MM.1S (cell line): Measurements from ENCODE around the gene KCNIP1.

ENCODE experiments used
- DNase-seq: peaks from one replicate; pipeline ENCODE4 v3.0.0-alpha.2; 2015
- H2AFZ ChIP-seq: fragments of 300-600 bp; sonication (generic); 2 replicates; pipeline ENCODE4 v1.6.0; 2016; ENCODE audit warnings: antibody characterized with exemption, low read length
- H3F3A ChIP-seq: fragments of 300-600 bp; sonication (generic); 2 replicates; pipeline ENCODE4 v1.6.1; 2016; ENCODE audit warnings: mild to moderate bottlenecking, antibody characterized with exemption, low read length, moderate library complexity, mixed read lengths; ENCODE audit not compliant: insufficient read depth
- H3K27ac ChIP-seq: fragments of 300-600 bp; sonication (generic); 2 replicates; pipeline ENCODE4 v1.5.1; 2016; ENCODE audit warnings: mild to moderate bottlenecking, low read length
- H3K27me3 ChIP-seq: fragments of 300-600 bp; sonication (generic); replicated peaks from 2 replicates; pipeline ENCODE4 v1.6.0; 2016; ENCODE audit warnings: low read length; ENCODE audit not compliant: insufficient read depth
- H3K36me3 ChIP-seq: fragments of 300-600 bp; sonication (generic); replicated peaks from 2 replicates; pipeline ENCODE4 v1.6.1; 2016; ENCODE audit warnings: mild to moderate bottlenecking, low read length, mixed read lengths; ENCODE audit not compliant: insufficient read depth
- H3K4me1 ChIP-seq: fragments of 300-600 bp; sonication (generic); 2 replicates; pipeline ENCODE4 v1.6.1; 2016; ENCODE audit warnings: low read length, mixed read lengths
- H3K4me2 ChIP-seq: fragments of 300-600 bp; sonication (generic); 2 replicates; pipeline ENCODE4 v1.6.0; 2016; ENCODE audit warnings: low read depth, low read length
- H3K4me3 ChIP-seq: fragments of 300-600 bp; sonication (generic); 2 replicates; pipeline ENCODE4 v1.5.1; 2016; ENCODE audit warnings: low read length, mixed read lengths
- H3K79me2 ChIP-seq: fragments of 300-600 bp; sonication (generic); 2 replicates; pipeline ENCODE4 v1.6.1; 2016; ENCODE audit warnings: mixed run types, low read length, mixed read lengths
- H3K9ac ChIP-seq: fragments of 300-600 bp; sonication (generic); 2 replicates; pipeline ENCODE4 v1.6.1; 2016; ENCODE audit warnings: low read length, mixed read lengths
- H3K9me2 ChIP-seq: fragments of 300-600 bp; sonication (generic); replicated peaks from 2 replicates; pipeline ENCODE4 v1.6.1; 2016; ENCODE audit warnings: mild to moderate bottlenecking, low read length, mixed read lengths; ENCODE audit not compliant: insufficient read depth
- H3K9me3 ChIP-seq: fragments of 300-600 bp; sonication (generic); replicated peaks from 2 replicates; pipeline ENCODE4 v1.6.1; 2016; ENCODE audit warnings: mild to moderate bottlenecking, low read length, mixed read lengths; ENCODE audit not compliant: insufficient read depth
- H4K20me1 ChIP-seq: fragments of 300-600 bp; sonication (generic); 2 replicates; pipeline ENCODE4 v1.6.1; 2016; ENCODE audit warnings: mild to moderate bottlenecking, low read length, moderate library complexity, mixed read lengths; ENCODE audit not compliant: insufficient read depth
- EZH2 ChIP-seq: fragments of 300-600 bp; sonication (generic); optimal IDR thresholded peaks from 2 replicates; pipeline ENCODE3; 2017; ENCODE audit warnings: low read depth, mild to moderate bottlenecking, antibody characterized with exemption, low read length, mixed read lengths
- EZH2phosphoT487 ChIP-seq: fragments of 300-600 bp; sonication (generic); IDR thresholded peaks from 2 replicates; pipeline ENCODE4 v1.6.1; 2018; ENCODE audit warnings: antibody characterized with exemption, low read length
- TF ChIP-seq, protein P1 (sequence below): fragments of 300-600 bp; sonication (generic); IDR thresholded peaks from 2 replicates; pipeline ENCODE4 v1.5.1; 2016; ENCODE audit warnings: antibody characterized with exemption, low read length, mixed read lengths

KCNIP1 gene

DNA sequence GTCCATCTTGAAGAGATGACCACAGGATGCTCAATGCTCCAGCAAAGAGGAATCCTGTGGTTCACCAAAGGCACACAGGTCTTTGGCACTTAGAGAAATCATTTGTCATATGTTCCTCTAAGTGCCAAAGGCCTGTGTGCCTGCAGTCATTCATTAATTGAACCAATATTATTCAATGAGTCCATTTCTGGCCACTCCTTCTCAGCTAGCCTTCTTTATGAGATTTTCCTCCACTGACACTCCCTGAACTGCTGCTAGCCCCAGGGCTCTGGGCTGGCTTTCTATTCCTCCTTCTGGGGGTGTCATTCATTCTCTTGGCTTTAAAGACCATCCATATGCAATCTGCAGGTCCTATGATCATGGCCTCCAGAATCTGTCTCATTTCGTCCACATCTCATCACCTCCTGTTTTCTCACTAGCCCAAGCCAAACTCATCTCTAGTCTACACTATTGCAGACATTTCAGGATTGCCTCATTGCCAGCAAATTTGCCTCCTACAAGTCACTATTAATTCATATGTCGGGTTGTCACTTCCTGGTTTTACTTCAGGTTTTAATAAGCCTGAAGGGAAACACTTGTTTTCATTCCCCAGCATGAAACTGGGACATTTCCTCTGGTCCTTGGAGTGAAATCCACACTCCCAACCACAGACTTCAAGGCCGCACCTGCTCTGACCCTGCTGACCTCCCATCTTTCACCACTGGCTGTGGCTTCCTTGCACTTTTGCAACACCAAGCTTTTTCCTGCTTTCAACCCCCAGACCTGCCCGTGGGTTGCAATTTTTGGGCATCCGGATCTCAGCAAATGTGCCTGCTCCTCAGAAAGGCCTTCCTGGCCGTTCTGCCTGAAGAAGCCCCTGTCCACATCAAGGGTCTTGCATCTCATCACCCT, 35.1 kb downstream of the KCNIP1 start:
- Histone ChIP-seq H3K79me2 (no peaks in the 10 kb centered on the region), H2AFZ (no peak overlapping the region), H3K27ac (no peak overlapping the region), H3K27me3 (no peaks in the 10 kb centered on the region), H3K9me3 (no peaks in the 10 kb centered on the region), H3K9me2 (no peaks in the 10 kb centered on the region), H3K4me1 (no peaks in the 10 kb centered on the region), H4K20me1 (no peaks in the 10 kb centered on the region), H3K36me3 (no peaks in the 10 kb centered on the region), H3K9ac (no peak overlapping the region), H3K4me2 (no peak overlapping the region), H3F3A (no peaks in the 10 kb centered on the region), H3K4me3 (no peak overlapping the region)
- TF ChIP-seq EZH2 = no peak
- TF ChIP-seq EZH2phosphoT487 = no peak
- TF ChIP-seq, protein P1, sequence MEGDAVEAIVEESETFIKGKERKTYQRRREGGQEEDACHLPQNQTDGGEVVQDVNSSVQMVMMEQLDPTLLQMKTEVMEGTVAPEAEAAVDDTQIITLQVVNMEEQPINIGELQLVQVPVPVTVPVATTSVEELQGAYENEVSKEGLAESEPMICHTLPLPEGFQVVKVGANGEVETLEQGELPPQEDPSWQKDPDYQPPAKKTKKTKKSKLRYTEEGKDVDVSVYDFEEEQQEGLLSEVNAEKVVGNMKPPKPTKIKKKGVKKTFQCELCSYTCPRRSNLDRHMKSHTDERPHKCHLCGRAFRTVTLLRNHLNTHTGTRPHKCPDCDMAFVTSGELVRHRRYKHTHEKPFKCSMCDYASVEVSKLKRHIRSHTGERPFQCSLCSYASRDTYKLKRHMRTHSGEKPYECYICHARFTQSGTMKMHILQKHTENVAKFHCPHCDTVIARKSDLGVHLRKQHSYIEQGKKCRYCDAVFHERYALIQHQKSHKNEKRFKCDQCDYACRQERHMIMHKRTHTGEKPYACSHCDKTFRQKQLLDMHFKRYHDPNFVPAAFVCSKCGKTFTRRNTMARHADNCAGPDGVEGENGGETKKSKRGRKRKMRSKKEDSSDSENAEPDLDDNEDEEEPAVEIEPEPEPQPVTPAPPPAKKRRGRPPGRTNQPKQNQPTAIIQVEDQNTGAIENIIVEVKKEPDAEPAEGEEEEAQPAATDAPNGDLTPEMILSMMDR = no peak
- no peak for DNase-seq

DNA sequence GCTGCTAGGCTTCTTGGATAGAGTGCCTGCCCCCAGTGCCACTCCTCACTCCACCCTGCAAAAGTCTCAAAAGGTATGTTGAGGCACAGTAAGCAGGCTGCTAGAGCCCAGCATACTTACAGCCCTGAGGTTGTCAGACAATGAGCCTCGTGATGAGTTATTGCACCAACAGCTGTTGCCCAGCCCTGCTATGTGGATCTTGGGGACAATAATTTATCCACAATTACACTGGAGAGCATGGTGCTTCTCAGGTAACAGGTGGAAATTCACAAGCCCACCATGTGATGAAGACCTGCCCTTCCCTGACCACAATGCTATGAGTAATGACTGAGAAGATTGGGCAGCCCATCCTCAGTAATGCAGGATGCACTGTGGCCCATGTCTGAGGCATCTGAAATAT, 36.5 kb downstream of the KCNIP1 start:
- Histone ChIP-seq H3K27ac (no peak overlapping the region), H3K9ac (no peak overlapping the region), H3K9me3 (no peaks in the 10 kb centered on the region), H3K4me1 (no peaks in the 10 kb centered on the region), H3K4me2 (no peak overlapping the region), H3K27me3 (no peaks in the 10 kb centered on the region), H4K20me1 (no peaks in the 10 kb centered on the region), H3K36me3 (no peaks in the 10 kb centered on the region), H3K79me2 (no peaks in the 10 kb centered on the region), H3F3A (no peaks in the 10 kb centered on the region), H3K9me2 (no peaks in the 10 kb centered on the region), H3K4me3 (no peak overlapping the region), H2AFZ (no peak overlapping the region)
- no peak for TF ChIP-seq EZH2
- TF ChIP-seq, protein P1 = no peak
- no peak for TF ChIP-seq EZH2phosphoT487
- no peak for DNase-seq

DNA sequence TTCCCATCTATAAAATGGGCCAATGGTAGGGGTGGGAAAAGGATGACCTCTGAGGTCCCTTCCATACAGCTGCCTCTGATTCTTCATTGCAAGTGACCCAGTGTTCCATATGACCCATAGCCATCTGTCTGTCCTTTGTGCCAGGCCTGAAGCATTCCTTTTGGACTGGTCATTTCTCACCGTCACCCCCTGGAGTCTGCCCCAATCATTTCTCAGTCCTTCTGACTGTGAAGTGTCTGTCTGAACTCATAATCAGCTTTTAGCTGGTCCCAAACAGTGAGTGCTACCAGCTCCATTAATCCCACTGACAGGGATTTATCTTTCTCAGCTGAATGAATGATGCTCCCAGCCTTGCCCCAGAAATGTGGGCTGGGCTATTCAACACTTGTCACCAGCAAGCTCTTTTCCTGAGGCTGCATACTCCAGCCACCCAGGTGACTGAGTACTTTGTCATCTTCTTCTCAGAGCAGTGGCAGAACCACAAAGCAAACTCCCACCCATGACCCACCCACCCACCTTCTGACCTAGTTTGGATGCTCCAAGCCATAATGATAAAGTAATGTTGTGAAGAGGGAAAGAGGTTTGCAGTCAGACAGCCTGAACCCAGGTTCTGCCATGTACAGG, 37.4 kb downstream of the KCNIP1 start:
- no peaks in the 10 kb centered on the region for H3K27me3 ChIP-seq
- DNase-seq = no peak

More for the DNA sequence above, 37.4 kb downstream of the KCNIP1 start:
- H3K4me2 ChIP-seq = no peak overlapping the region
- no peaks in the 10 kb centered on the region for H3K36me3 ChIP-seq
- no peak overlapping the region for H3K27ac ChIP-seq
- no peak overlapping the region for H3K9ac ChIP-seq
- H3F3A ChIP-seq = no peaks in the 10 kb centered on the region
- no peak overlapping the region for H2AFZ ChIP-seq
- H3K9me3 ChIP-seq = no peaks in the 10 kb centered on the region
- no peaks in the 10 kb centered on the region for H3K9me2 ChIP-seq
- no peaks in the 10 kb centered on the region for H4K20me1 ChIP-seq
- H3K4me3 ChIP-seq = no peak overlapping the region
- no peaks in the 10 kb centered on the region for H3K4me1 ChIP-seq
- H3K79me2 ChIP-seq = no peaks in the 10 kb centered on the region
- TF ChIP-seq, protein P1 = no peak
- TF ChIP-seq EZH2 (no peak), EZH2phosphoT487 (no peak)
